ENCODE data around the gene RHBDD3. TPM values are rescaled to one million over a fixed set of nuclear protein-coding genes. Genes with fewer than 3 reads are reported as not detected.
A peak's percentile ranks its signal among the peaks of the same experiment; 100 is the strongest.

RHBDD3 gene
- total and polyA plus RNA-seq, 12 donors: 12.2 to 103 (median 45.0) TPM

- intact Hi-C loops (cut with DNase I): no loop called here
- DNase-seq: no peak
- WGBS, 4 donors: 26 to 34% (median 34%) methylated on average over 2 of the region's 2 CpGs
- Histone ChIP-seq H3K36me3 (replicated peaks in 1 of 2) (peaks cover 0 to 100% of the 10 kb centered on the region in 2 donors), H3K4me3 (no peak overlapping the region), H3K9me3 (replicated peaks in 1 of 3) (no peaks in the 10 kb centered on the region), H3K27me3 (no peaks in the 10 kb centered on the region), H3K4me1 (replicated peaks in 1 of 2) (peaks cover 0 to 11% of the 10 kb centered on the region in 2 donors), H3K27ac (no peak overlapping the region)
- no peak for TF ChIP-seq POLR2A (IDR thresholded peaks at IDR 0.05)
- TF ChIP-seq, protein P1, sequence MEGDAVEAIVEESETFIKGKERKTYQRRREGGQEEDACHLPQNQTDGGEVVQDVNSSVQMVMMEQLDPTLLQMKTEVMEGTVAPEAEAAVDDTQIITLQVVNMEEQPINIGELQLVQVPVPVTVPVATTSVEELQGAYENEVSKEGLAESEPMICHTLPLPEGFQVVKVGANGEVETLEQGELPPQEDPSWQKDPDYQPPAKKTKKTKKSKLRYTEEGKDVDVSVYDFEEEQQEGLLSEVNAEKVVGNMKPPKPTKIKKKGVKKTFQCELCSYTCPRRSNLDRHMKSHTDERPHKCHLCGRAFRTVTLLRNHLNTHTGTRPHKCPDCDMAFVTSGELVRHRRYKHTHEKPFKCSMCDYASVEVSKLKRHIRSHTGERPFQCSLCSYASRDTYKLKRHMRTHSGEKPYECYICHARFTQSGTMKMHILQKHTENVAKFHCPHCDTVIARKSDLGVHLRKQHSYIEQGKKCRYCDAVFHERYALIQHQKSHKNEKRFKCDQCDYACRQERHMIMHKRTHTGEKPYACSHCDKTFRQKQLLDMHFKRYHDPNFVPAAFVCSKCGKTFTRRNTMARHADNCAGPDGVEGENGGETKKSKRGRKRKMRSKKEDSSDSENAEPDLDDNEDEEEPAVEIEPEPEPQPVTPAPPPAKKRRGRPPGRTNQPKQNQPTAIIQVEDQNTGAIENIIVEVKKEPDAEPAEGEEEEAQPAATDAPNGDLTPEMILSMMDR (IDR thresholded peaks at IDR 0.05): no peak
These were observed 21.1 kb upstream of the RHBDD3 start for GRCh38 chr22:29288837-29289236.

DNA sequence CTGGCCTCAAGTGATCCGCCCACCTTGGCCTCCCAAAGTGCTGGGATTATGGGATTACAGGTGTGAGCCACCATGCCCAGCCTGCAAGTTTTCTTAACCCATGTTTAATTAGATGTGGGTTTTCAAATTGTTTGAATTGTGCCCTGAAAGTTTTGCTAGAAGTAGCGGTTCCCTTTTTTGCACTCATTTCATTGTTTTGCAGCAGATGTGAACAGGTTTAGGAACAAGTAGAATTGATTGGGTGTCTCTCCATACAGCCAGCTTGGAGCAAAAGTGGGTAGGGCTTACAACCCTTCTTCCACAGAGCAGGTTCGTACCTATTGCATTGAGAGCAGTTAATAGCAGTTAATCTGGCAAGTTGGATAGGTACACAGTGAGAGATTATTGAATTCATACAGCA, 16.4 kb upstream of the RHBDD3 start:
- DNase-seq: no peak
- 82 to 97% (median 94%) methylated on average over 3 of the region's 3 CpGs for WGBS, 4 donors
- H3K9me3 ChIP-seq (replicated peaks in 1 of 3): no peaks in the 10 kb centered on the region
- H3K27ac ChIP-seq: no peak overlapping the region
- H3K4me1 ChIP-seq (replicated peaks in 1 of 2): peaks cover 0 to 16% of the 10 kb centered on the region in 2 donors
- intact Hi-C loops (cut with DNase I): no loop called here
- no peak overlapping the region for H3K4me3 ChIP-seq
- no peaks in the 10 kb centered on the region for H3K27me3 ChIP-seq
- no peak for TF ChIP-seq POLR2A (IDR thresholded peaks at IDR 0.05)
- TF ChIP-seq, protein P1 (IDR thresholded peaks at IDR 0.05): no peak
- H3K36me3 ChIP-seq (replicated peaks in 1 of 2): peaks cover 0 to 100% of the 10 kb centered on the region in 2 donors

DNA sequence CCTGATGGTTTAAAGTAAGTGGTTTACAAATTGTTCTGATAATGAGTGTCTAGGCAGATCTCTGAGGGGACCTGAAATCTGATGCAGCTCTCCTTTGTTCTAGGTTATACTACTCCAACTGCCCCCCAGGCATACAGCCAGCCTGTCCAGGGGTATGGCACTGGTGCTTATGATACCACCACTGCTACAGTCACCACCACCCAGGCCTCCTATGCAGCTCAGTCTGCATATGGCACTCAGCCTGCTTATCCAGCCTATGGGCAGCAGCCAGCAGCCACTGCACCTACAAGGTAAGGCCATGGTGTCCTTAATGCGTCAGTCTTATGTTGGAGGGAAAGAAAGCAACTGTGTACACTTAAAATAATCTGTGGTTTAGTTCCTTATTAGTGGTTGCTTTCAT, 10.1 kb upstream of the RHBDD3 start:
- TF ChIP-seq, protein P1 (IDR thresholded peaks at IDR 0.05): no peak
- no peak for TF ChIP-seq POLR2A (IDR thresholded peaks at IDR 0.05)
- intact Hi-C loops (cut with DNase I): no loop called here
- Histone ChIP-seq H3K27me3 (no peaks in the 10 kb centered on the region), H3K4me3 (no peak overlapping the region), H3K9me3 (replicated peaks in 1 of 3) (no peaks in the 10 kb centered on the region), H3K4me1 (replicated peaks in 1 of 2) (peaks cover 33 to 54% of the 10 kb centered on the region in 2 donors), H3K36me3 (replicated peaks in 1 of 2) (peaks cover 0 to 99% of the 10 kb centered on the region in 2 donors), H3K27ac (peak overlapping the region in 2 of 5 donors; percentile 6 to 27)
- WGBS, 4 donors: 72 to 89% (median 82%) methylated on average over 1 of the region's 1 CpG
- no peak for DNase-seq

DNA sequence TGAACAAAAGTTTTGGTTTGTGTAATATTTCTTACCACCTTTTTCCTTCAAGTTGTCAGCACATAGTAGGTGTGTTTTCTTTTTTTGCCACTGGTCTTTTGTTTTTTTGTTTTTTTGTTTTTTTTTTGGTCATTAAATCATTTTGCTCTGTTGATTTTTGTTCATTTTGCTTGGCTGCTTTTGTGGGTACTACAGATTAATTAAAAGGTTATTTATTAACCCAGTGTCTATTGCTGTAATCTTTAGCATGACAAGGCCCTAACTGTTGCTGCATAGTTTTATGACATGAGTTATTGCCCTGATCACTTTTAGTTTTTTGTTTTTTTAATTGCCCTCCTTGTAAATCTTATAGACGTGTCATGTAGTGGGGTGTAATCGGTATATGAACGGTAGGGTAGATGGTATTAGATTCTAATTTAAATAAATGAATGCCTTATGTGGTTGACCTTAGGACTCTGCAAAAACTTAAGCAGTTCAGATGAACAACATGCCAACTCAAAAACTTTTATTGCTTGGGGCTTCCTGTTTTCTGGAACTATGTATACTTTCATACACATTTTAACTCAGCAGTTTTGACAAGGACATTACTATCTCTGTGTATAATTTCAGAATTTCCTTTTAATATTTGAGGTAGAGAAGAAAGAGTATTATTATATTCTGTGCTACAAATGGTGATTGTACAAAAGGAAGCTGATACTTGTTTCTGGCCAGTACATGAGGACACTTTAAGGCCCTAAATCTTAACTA, 8.2 kb upstream of the RHBDD3 start:
- no peak overlapping the region for H3K4me3 ChIP-seq
- no peaks in the 10 kb centered on the region for H3K9me3 ChIP-seq (replicated peaks in 1 of 3)
- H3K27ac ChIP-seq: peak overlapping the region in 1 of 5 donors; percentile 30
- peaks cover 52 to 61% of the 10 kb centered on the region in 2 donors for H3K4me1 ChIP-seq (replicated peaks in 1 of 2)
- DNase-seq: no peak
- H3K36me3 ChIP-seq (replicated peaks in 1 of 2): peaks cover 0 to 90% of the 10 kb centered on the region in 2 donors
- TF ChIP-seq, protein P1 (IDR thresholded peaks at IDR 0.05): no peak
- no peak for TF ChIP-seq POLR2A (IDR thresholded peaks at IDR 0.05)
- WGBS, 4 donors: 28 to 44% (median 41%) methylated on average over 3 of the region's 3 CpGs
- H3K27me3 ChIP-seq: no peaks in the 10 kb centered on the region
- intact Hi-C loops (cut with DNase I): no loop called here
